Astrocyte (in vitro differentiated cells and primary cell): ENCODE results near the gene CNTLN.

Experiments used
- CTCF ChIP-seq: IDR thresholded peaks from 2 replicates; pipeline ENCODE4 v1.5.1; 2011; ENCODE audit warnings: low read depth, mild to moderate bottlenecking, inconsistent platforms, low read length, moderate library complexity; ENCODE audit not compliant: insufficient read depth
- EZH2 ChIP-seq: IDR thresholded peaks from 2 replicates; pipeline ENCODE4 v1.6.1; 2012; ENCODE audit warnings: mild to moderate bottlenecking, low read length, inconsistent platforms; ENCODE audit not compliant: insufficient read depth

DNA sequence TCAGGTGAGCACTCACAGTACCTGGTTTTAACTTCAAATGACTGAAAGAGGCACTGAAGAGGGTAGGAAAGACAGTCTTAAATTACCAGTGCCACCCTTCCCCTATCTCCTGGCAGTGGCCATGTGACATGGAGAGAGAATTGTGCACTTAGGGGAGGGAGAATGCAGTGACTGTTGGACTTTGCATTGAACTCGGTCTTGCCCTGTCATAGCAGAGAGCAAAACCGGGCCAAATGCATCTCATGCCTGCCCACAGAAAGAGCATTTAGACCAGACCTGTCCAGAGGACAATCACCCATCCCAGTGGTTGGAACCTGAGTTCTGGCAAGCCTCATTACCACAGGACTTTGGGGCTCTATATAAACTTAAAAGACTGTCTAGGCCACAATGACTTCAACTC lies 232.2 kb downstream of the CNTLN start:
- TF ChIP-seq CTCF (no peak), EZH2 (no peak)
